NT2/D1 (cell line): Measurements from ENCODE around the gene SLC25A27.

Experiments
- DNase-seq: peaks from one replicate; pipeline ENCODE4 v3.0.0-alpha.2; 2011; ENCODE audit warnings: low read depth, low spot score
- H3K27me3 ChIP-seq: 2 replicates; pipeline ENCODE4 v1.6.0; 2011; ENCODE audit warnings: mild to moderate bottlenecking; ENCODE audit not compliant: insufficient read length, insufficient read depth
- H3K36me3 ChIP-seq: 2 replicates; pipeline ENCODE4 v1.6.1; 2011; ENCODE audit warnings: mild to moderate bottlenecking, low read length, mixed read lengths; ENCODE audit not compliant: insufficient read depth, insufficient read length
- H3K4me1 ChIP-seq: 2 replicates; pipeline ENCODE4 v1.5.1; 2011; ENCODE audit not compliant: insufficient read depth, insufficient read length
- H3K4me3 ChIP-seq: 2 replicates; pipeline ENCODE4 v1.5.1; 2011; ENCODE audit warnings: low read depth; ENCODE audit not compliant: insufficient read length
- H3K9ac ChIP-seq: 2 replicates; pipeline ENCODE4 v1.6.0; 2011; ENCODE audit warnings: low read depth; ENCODE audit not compliant: insufficient read length
- H3K9me3 ChIP-seq: 2 replicates; pipeline ENCODE4 v1.5.1; 2011; ENCODE audit warnings: mild to moderate bottlenecking, low read length; ENCODE audit not compliant: insufficient read depth
- SUZ12 ChIP-seq: IDR thresholded peaks from 2 replicates; pipeline ENCODE4 v1.6.1; 2011; ENCODE audit not compliant: insufficient read length, insufficient read depth; ENCODE audit errors: extremely low read depth
- YY1 ChIP-seq: IDR thresholded peaks from 2 replicates; pipeline ENCODE4 v1.6.1; 2011; ENCODE audit not compliant: insufficient read length, insufficient read depth
- ZNF274 ChIP-seq: IDR thresholded peaks from 2 replicates; pipeline ENCODE4 v1.6.1; 2011; ENCODE audit warnings: mild to moderate bottlenecking, low read depth, low read length

Gene SLC25A27

DNA sequence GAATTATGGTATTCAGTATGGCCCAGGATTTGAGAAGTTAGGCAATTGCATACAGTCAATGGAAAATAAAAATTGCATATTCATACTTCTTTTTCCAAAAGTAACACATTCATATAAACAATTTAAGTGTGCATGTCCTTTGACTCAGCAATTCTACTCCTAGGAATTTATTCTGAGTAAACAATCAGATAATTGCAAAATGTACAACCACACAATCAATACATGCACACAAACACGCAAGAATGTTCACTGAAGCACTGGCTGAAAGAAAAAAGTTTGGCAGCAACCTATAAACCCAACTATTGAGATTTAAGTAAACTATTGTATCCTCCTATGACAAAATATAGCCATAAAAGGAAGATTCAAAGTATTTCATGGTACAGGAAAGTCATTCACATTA lies 1.8 kb upstream of the SLC25A27 start:
- Histone ChIP-seq H3K27me3 (peaks cover 25% of the 10 kb centered on the region), H3K9ac (no peak overlapping the region), H3K4me3 (no peak overlapping the region), H3K9me3 (no peaks in the 10 kb centered on the region), H3K4me1 (no peaks in the 10 kb centered on the region), H3K36me3 (no peaks in the 10 kb centered on the region)
- TF ChIP-seq YY1 = no peak
- no peak for TF ChIP-seq ZNF274
- TF ChIP-seq SUZ12 = no peak
- DNase-seq = no peak

DNA sequence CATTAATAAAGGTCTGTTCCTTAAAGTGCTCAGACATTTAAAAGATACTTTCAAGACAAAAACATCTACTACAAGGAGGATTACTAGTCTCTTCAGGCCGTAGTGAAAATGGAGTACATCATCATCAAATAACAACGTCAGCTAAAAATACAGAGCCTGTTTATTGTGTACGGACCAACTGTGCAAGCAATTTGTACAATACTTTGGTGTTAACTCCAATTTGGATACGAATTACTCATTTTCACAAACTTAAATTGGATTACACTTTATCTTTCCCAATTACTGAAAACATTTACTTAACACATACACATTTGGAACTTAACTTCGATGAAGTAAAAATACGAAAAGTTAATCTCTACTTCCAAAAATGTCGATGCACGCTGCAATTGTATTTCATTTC lies 959 bp upstream of the SLC25A27 start:
- no peaks in the 10 kb centered on the region for H3K9me3 ChIP-seq
- H3K4me3 ChIP-seq = peak overlapping the region; percentile 86
- no peak overlapping the region for H3K9ac ChIP-seq
- H3K27me3 ChIP-seq = peaks cover 25% of the 10 kb centered on the region
- no peak for DNase-seq
- H3K36me3 ChIP-seq = no peaks in the 10 kb centered on the region
- no peak for TF ChIP-seq ZNF274
- TF ChIP-seq SUZ12 = no peak
- no peak for TF ChIP-seq YY1
- no peaks in the 10 kb centered on the region for H3K4me1 ChIP-seq

DNA sequence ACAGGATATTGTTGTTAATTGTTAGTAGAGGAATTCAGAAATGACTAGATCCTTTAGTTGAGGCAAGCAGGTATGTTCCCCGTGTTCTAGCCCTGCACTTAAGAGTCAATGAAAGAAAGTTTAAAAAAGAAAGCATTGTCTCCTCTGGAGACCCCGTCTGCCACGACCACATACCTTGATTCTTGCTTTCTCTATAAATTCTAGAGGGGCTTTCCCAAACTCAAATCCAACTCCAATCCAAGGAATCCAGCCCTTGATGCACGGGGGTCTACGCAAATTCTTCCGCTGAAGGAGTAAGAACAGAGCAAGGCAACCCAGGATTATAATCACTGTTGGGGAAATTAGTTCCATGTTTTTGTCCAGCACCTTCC lies 558 bp upstream of the SLC25A27 start:
- no peak for DNase-seq
- H3K36me3 ChIP-seq = no peaks in the 10 kb centered on the region
- H3K9me3 ChIP-seq = no peaks in the 10 kb centered on the region
- H3K4me1 ChIP-seq = no peaks in the 10 kb centered on the region
- peak overlapping the region; percentile 86 for H3K4me3 ChIP-seq
- peaks cover 25% of the 10 kb centered on the region for H3K27me3 ChIP-seq
- TF ChIP-seq YY1 (no peak), SUZ12 (no peak), ZNF274 (no peak)
- peak overlapping the region; percentile 70 for H3K9ac ChIP-seq

DNA sequence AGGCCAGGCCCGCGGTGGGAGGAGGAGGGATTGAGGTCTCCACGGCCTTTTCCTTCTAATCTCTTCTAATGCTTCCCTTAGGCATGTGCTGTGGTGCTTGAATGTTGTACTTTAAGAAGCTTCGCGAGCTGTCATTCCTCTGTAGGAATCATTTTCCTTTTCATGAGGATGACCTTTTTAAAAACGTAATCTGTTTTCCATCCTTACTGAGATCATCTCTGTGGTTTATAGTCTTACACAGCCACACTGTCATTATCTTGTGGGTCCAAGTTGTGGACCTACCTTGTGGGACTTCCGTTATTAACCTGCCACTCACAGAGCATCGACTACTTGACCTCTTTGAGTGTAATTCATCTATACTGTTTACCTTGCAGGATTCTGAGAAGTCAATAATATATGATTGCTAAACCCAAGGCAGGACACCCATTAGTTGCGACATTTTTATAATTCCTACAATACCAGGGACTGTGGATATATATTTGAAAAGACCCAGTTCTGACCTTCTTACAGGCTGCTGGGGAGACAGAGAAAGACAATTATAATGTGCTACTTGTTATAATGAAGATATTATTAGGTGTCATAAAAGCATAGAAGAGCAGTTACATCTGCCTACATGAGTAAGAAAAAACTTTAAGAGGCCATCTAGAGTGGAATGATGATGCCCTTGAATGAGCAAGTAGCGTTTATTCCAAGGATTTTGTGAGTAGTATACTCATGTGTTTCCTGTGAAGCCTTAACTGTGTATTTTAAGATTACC lies 842 bp downstream of the SLC25A27 start:
- no peak for DNase-seq
- Histone ChIP-seq H3K9ac (peak overlapping the region; percentile 72), H3K4me1 (no peaks in the 10 kb centered on the region), H3K36me3 (no peaks in the 10 kb centered on the region), H3K27me3 (peaks cover 25% of the 10 kb centered on the region), H3K9me3 (no peaks in the 10 kb centered on the region), H3K4me3 (peak overlapping the region; percentile 86)
- TF ChIP-seq YY1 (no peak), ZNF274 (no peak), SUZ12 (no peak)

DNA sequence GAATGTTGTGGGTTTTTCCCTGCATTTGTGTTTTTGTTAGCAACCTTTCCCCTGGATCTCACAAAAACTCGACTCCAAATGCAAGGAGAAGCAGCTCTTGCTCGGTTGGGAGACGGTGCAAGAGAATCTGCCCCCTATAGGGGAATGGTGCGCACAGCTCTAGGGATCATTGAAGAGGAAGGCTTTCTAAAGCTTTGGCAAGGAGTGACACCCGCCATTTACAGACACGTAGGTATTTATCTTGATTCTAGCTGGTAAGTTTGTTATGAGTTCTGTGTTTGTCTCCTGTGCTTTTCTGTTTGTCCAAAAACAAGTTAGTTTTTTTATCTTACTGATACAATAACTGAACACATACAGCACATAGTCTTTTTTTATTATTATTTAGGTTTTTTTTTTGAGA lies 3.0 kb downstream of the SLC25A27 start:
- no peaks in the 10 kb centered on the region for H3K9me3 ChIP-seq
- peaks cover 25% of the 10 kb centered on the region for H3K27me3 ChIP-seq
- H3K4me3 ChIP-seq = no peak overlapping the region
- H3K36me3 ChIP-seq = no peaks in the 10 kb centered on the region
- H3K4me1 ChIP-seq = no peaks in the 10 kb centered on the region
- DNase-seq = no peak
- H3K9ac ChIP-seq = no peak overlapping the region
- TF ChIP-seq ZNF274 (no peak), SUZ12 (no peak), YY1 (no peak)

DNA sequence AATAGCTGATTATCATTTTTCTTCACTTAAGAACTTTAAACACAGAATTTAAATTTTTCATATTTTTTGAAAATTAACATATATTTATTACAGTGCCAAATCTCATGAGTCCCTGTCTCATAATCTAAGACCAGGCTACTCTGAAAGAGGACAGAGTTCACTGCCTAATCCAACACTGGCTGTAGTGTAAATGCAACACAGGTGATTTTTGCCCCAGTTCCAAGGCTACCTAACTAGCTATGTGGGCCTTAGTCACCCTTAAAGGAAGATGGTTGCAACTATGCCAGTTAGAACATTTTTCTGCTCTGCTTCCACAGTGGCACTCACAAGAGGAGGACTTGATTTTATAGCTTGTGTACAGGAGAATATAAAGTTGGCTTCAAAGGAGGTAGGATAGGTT lies 4.9 kb downstream of the SLC25A27 start:
- Histone ChIP-seq H3K36me3 (no peaks in the 10 kb centered on the region), H3K4me1 (no peaks in the 10 kb centered on the region), H3K4me3 (no peak overlapping the region), H3K9me3 (no peaks in the 10 kb centered on the region), H3K9ac (no peak overlapping the region), H3K27me3 (peaks cover 25% of the 10 kb centered on the region)
- TF ChIP-seq YY1 (no peak), ZNF274 (no peak), SUZ12 (no peak)
- DNase-seq = no peak

DNA sequence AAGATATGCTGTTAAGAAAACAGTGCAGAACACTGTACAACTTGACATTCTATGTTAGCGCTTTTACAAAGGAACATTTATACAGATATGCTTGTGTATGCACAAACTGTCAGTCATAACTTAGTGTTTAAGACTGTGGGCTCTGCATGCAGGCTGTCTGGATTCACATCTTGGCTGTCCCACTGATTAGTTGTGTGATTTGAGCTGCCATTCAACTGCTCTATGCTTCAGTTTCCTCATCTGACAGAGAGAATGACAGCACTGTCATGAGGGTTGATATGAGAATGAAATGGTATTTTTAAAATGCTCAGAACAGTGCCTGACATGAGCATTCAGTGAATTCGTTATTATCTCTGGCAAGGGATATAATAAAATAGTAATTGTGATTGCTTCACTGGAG lies 8.7 kb downstream of the SLC25A27 start:
- Histone ChIP-seq H3K4me3 (no peak overlapping the region), H3K9me3 (no peaks in the 10 kb centered on the region), H3K27me3 (no peaks in the 10 kb centered on the region), H3K4me1 (no peaks in the 10 kb centered on the region), H3K36me3 (no peaks in the 10 kb centered on the region), H3K9ac (no peak overlapping the region)
- TF ChIP-seq YY1 (no peak), SUZ12 (no peak), ZNF274 (no peak)
- DNase-seq = no peak

DNA sequence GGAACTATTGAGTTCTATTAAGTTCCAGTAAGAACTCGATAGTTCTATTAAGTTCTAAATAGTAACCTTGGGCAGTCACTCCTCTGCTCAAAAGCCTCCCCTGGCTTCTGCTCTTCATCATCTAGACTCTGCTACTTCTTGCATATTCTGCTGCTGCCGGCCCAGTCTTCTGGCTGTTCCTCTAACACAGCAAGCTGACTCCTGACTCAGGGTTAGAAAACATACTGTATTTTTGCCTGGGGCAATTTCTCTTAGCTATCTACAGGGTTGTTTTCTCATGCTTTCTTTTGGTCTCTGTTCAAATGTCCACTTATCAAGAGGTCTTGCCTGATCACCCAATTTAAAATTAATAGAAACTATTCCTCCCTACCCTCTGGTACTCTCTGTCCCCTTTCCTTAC lies 14.6 kb downstream of the SLC25A27 start:
- TF ChIP-seq SUZ12 (no peak), YY1 (no peak), ZNF274 (no peak)
- Histone ChIP-seq H3K36me3 (no peaks in the 10 kb centered on the region), H3K9me3 (no peaks in the 10 kb centered on the region), H3K4me1 (no peaks in the 10 kb centered on the region), H3K9ac (no peak overlapping the region), H3K27me3 (no peaks in the 10 kb centered on the region), H3K4me3 (no peak overlapping the region)
- DNase-seq = no peak
